GM19035 (cell line): Measurements from ENCODE around the gene MPP7.
"Not testable (repeated sequence)": the region's sequence is repeated elsewhere in the genome, so short reads cannot be mapped to it uniquely, and the experiment has no call there.

Source experiments
- ATAC-seq: cut with Tn5 transposase; IDR thresholded peaks from one replicate; pipeline ENCODE4 v1.9.1; 2021; ENCODE audit not compliant: unreplicated experiment

Gene MPP7

DNA sequence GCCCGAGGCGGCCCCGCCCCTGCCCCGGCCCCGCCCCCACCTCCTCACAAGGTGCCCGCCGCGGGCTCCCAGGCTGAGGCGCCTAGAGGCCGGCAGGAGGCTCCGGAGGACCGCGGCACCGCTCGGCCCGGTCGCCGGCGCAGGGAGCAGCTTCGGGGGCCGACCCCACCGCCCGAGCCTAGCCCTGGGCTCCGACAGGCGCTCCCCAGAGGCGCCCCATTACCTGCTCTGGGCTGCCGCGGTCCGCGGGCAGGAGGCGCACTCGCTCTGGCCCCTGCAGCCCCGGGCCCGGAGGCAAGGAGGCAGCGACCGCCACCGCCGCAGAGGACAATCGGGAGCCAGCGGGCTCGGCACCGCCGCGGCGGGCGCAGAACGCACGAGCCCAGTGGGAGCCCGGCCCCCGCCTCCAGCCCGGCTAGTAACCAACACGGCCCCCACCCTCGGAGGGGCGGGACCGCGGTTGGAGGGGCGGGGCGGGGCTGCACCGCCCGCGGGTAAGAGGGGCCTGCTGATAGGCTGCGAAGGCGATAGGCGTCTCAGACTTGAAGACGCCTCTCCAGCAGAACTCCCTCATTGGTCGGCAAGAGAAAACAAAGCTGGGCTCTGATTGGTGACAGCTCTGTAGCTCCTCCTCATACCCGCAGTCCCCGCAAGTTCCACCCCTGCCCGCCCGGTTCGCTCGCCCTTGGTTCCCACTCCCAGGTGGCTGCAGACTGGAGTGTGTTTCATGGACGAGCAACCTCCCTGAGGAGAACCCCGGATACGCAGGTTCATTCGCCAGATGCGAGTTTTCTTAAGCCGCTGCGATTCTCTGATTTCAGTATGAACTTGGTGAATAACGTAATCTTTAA, at the start of gene MPP7:
MPP7 (minus strand) TSS at position 427 of the 851 bp plus-strand sequence. CDS start 64,460 bp downstream, outside the sequence.
- peak; percentile 100 for ATAC-seq

DNA sequence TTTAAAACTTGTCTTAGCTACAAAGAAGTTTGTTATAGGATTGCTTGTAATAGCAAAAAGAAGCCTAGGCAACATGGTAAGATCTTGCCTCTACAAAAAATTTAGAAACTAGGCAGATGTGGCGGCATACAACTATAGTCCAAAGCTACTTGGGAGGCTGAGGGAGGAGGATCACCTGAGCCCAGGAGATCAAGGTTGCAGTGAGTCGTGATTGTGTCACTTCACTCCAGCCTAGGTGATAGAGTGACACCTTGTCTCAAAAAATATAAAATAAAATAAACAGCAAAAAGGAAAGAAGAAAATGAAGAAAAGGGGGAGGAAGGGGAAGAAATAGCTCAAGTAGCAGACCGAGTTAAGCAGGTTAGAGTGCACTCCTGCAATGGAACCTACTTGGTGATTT, 47.0 kb upstream of the MPP7 start:
- ATAC-seq: no peak

DNA sequence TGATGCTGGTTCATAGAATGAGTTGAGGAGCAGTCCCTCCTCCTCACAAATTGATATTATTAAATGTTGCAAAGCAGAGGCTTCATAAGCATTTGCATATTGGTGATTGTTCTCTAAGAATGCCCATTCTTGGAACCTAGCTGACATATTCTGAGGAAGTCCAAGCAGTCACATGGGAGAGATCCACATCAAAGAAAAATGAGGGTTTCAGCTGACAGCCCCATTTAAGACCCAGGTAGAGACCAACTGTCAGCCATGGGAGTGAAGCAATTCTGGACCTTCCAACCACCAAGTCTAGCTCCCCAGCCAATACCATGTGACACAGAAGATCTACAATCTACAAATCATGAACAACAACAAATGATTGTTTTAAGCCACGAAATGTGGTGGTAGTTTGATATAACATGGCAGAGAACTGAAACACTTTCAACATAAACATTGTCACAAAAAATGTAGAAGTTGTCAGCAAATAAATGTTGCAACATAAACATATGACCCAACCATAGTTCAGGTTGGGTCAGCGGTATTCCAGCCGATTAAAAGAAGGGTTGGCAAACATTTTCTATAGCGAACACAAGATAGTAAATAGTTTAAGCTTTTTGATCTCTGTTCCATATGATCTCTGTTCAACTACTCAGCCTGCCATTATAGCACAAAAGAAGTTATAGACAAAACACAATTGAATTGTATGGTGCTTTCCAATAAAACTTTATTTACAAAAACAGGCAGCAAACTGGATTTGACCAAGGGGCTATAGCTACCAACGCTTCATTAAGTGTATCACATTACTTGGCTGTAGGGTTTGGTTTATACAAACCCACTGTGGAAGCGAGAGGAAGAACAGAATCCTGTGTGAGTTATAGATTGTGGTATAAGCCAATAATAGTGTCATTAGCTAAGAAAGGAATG, 41.4 kb upstream of the MPP7 start:
- no peak for ATAC-seq

DNA sequence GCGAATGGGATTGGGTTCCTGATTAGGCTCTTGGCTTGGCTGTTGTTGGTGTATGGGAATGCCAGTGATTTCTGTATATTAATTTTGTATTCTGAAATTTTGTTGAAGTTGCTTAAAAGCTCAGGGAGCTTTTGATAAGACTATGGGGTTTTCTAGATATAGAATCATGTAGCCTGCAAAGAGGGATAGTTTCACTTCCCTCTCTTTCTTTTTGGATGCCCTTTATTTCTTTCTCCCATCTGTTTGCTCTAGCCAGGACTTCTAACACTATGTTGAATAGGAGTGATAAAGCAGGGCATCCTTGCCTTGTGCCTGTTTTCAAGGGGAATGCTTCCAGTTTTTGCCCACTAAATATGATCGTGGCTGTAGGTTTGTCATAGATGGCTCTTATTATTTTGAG, 40.4 kb upstream of the MPP7 start:
- ATAC-seq: no peak

DNA sequence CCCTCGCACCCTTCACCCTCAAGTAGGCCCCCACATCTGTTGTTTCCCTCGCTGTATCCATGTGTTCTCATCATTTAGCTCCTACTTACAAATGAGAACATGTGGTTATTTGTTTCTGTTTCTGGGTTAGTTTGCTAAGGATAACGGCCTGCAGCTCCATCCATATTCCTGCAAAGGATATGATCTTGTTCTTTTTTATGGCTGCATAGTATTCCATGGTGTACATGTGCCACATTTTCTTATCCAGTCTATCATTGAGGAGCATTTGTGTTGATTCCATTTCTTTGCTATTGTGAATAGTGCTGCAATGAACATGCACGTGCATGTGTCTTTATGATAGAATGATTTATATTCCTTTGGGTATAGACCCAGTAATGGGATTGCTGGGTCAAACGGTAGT, 38.8 kb upstream of the MPP7 start:
- ATAC-seq: not testable (repeated sequence)

DNA sequence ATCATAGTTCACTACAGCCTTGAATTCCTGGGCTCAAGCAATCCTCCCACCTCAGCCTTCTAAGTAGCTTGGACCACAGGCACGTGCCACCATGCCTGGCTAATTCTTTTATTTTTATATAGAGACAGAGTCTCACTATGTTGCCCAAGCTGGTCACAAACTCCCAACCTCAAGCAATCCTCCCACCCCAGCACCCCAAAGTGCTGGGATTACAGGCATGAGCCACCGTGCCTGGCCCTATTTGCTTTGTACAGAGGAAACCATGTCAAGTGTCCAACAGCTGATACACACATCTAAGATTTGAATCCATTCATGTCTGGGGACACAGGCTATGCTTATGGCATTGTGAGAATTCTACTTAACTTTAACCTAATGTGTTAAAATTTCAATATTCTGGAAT, 29.9 kb upstream of the MPP7 start:
- ATAC-seq: no peak

DNA sequence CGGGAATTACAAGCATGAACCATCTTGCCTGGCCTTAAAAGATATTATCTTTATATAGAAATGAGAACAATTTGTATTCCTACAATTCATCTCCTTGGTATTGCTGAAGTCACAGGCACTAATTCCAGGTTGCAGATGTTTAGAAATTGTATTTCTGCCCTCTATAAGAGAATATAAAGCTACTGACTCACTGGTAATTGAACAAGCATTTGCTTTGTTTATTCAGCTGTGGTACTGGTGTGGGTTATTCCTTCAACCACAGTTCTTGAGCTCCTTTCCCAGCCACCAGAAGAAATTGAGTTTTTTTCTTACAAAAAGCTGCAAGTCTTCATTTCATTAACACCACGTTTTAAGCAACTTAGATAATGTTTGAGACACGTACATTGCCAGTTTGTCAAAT, 29.0 kb upstream of the MPP7 start:
- no peak for ATAC-seq

DNA sequence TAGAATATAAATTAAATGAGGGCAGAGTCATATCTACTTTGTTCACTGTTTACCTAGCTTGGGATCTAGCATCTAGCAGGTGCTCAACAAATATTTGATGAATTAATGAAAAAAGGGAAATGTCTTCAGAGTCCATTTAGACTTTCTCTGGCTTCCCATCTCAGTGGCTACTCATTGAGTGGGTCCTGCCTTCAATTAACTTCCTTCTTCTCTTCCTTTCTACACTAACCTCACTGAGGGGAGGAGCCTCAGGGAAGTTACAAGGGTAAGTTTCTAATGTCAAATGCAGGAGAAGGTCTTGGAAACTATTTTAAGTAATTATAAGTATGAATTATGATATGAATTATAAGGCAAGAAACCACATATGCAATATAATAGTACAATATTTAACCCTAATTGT, 28.2 kb upstream of the MPP7 start:
- ATAC-seq: no peak

DNA sequence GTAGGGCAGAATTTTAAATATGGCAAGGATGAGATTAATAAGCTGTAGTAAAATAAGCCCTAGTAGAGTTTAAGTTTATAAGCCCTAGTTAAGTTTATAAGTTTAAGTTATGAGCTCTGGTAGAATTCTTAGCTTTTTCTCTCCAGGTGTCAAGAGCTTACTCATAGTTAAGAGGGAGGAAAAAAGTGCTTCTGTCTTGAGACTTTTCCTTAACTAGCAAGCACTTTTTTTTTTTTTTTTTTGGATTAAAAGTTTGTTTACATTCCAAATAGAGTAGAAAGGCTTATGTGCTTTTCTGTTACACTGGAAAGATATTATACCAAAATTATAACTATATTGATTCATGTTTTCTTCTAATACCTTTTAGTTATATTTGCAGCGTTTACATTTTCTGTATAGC, 25.5 kb upstream of the MPP7 start:
- ATAC-seq: no peak

DNA sequence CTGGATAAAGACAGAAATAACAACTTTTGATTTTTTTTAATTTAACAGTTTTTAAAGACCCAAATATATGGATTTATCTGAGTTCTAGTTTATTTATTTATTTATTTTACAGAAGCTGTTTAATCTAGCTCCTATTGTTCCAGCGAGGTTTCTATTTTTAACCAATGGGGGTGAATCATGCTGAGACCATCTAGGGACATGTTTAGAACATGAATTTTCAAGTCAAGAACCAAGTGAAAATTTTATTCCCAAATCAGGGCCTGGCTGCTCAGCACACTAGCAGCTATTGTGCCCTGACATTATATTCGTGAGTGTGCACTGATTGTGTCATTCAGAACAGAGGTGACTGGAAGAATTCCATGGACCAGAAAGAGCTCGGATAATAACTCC, 24.6 kb upstream of the MPP7 start:
- ATAC-seq: no peak

DNA sequence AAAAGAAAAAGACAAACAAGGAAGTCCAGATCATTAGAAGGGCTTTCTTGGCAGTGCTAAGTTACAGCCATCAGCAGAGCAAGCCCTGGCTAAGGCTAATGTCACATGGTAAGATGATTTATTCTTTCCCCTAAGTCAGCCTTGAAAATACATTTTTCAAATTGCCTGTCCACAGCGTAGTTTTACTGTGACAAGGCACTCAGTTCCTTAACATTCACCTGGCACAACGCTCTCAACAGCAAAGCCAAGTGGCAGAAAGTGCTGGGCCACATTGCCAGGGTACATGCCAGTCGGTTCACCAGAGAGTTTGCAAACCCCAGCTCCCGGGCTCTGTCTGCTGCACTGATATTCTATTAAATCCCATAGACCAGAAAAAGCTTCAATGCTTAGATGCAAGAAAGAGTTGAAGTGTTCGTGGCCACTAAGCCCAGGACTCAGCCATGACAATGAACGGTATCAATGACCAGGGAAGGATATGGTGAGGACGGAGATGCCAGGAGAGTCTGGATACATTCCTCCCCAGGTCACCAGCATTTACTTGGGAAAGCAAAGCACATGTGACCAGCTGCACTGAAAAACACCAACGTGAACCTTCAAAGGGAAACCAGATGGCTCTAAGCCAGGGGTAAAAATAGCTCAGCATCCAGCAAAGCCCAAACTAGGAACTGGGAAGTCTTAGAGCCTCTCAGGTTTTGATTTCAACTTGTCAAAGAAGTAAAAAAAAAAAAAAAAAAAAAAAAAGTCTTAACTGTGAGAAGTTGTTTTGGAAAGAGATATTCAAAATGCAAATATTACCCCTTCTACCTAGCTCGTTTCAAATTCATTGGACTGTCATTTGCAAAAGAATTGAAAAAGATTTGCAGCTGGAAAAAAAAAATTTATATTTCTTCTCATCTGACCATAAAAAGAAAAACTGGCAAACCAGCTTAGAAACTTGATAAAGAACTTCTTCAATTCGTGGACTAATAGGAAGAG, 23.9 kb upstream of the MPP7 start:
- no peak for ATAC-seq

DNA sequence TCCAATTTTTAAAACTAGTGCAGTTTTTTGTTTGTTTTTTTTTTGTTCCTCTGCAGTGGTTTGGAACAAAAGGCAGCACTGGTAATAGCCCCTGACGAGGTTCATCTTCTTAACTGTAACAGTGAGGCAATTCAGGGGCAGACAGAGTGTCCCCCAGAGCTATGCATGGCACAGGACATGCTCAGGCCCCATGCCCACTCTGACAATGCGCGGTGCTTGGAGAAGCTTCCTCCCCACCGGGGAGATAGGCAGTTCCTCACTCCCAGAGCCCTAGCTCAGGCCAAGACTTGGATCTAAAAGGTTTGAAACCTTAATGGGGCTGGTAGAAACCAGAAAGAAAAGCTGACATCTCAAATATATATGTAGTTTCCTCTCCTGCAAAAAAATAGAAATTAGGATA, 17.9 kb upstream of the MPP7 start:
- ATAC-seq: no peak

DNA sequence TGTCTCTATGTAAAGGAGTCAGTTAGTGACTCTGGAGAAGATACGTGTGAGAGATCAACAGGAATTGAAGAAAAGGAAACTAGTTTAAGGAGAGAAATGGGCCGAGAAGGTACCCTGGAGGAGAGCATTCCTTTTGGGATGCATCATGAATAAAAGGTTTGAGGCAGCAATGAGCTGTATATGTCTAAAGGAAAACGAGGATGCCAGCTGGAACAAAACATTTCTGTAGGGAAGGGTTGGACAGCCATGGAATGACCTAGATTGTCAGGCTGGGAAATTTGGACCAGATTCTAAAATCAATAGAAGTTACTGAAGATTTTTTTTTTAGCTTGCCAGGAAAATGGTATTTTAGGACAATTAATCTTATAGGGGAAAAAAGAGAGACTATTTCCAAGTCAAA, 17.2 kb upstream of the MPP7 start:
- no peak for ATAC-seq

DNA sequence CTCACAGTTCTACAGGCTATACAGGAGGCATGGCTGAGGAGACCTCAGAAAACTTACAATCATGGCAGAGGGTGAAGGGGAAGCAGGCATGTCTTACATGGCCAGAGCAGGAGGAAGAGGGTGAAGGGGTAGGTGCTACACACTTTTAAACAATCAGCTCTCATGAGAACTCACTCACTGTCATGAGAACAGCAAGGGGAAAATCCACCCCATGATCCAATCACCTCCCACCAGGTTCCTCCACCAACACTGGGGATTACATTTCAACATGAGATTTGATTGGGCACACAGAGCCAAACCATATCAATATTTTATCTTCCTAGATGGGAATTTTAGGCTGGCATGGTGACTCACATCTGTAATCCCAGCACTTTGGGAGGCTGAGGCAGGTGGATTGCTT, 16.2 kb upstream of the MPP7 start:
- not testable (repeated sequence) for ATAC-seq

DNA sequence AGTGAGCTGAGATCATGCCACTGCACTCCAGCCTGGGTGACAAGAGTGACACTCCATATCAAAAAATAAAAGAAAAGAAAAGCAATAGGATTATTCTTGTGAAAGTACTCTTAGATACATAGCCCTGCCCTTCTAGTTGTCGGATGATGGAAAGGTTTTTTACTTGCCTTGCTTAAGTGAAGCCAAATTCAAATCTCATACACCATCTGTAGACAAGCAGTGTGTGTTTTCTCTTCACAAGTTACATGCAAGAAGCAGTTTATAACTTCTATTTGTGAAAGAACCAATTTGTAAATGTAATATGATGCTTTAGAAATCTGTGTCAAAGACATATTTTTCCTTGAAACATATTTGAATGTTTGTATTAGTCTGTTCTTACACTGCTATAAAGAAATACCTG, 15.8 kb upstream of the MPP7 start:
- no peak for ATAC-seq

DNA sequence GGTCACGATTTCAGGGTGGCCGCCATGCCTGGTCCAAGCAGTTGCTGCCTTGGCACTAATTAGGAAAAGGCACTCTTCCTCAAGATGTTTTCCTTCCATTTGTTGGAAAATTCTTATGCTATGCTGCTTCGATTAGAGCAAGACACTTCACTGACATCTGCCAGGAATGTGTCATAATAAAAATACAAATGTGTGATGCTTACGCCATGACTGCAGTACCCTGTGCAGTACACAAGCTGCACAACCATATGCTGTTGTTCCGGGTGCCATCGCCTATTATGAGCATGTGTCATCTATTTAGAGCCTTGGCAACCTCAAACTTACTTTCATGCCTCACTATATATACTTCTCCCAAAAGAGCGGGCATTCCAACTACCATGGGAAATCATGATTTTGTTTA, 14.9 kb upstream of the MPP7 start:
- no peak for ATAC-seq

DNA sequence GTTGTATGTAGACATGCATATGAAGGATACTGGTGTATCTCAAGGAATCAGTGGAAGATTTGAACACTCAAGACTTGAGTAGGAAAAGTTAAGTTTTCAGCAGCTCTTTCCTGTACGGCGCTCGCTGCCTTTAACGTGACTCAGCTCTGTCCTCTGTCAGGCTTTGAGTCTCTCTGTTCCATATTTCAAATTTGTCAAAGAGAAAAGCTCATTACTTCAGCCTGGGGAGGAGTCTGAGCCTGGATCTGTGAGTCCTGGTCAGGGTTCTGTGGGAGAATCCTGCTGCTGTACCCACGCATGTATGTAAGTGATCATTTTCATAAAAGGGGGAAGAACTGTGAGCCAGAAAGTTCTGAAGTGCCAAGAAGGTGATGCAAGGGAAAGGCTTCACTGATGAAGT, 13.8 kb upstream of the MPP7 start:
- no peak for ATAC-seq

DNA sequence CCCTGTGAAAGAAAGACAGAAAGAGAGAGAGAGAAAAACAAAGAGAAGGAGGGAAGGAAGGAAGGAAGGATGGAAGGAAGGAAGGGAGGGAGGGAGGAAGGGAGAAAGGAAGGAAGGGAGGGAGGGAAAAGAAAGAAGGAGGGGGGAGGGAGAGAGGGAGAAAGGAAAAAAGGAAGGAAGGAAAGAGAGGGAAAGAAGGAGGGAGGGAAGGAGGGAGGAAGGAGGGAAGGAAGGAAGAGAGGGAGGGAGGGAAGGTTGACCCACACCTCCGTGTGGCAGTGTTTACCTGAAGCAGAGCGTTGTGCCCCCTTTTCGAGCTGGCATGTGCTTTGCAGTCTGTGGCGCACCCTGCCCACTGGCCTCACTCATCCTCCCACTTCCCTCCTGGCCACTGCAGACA, 12.3 kb upstream of the MPP7 start:
- no peak for ATAC-seq

DNA sequence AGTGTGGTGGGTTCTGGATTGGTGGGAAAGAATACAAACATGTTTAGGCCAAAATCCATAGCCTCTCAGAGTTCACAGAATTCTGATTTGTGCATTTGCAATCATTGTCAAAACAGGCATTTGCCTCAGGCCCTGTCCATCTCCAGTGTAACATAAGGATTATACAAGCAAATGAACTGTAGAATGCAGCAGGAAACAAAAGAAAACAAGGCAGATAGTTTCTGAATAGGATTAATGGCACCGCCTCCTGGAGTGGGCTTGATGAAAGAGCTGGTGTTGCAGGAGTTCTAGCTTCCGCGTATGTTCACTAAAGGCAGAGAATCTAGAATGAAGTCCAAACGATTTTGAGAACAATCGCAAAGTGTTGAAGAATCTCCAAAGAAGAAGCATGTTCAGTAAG, 11.3 kb upstream of the MPP7 start:
- no peak for ATAC-seq

DNA sequence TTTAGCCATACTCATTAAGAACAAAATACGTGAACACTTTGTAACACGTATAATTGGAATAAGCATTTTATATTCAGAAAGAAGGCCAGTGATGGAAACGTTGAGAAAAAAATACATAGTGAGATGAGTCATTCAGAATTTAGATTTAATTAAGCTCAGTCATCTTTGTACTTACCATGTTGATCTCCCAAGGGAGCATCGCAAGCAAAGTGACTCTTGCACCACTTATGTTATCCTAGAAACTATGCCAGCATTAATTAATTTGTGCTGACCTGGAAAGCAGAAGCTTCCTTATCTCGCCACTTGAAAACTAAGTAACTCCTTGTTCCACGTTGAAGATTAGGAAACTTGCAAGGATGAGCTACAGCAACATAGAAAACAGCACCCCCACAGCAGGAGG, 9.7 kb upstream of the MPP7 start:
- no peak for ATAC-seq

DNA sequence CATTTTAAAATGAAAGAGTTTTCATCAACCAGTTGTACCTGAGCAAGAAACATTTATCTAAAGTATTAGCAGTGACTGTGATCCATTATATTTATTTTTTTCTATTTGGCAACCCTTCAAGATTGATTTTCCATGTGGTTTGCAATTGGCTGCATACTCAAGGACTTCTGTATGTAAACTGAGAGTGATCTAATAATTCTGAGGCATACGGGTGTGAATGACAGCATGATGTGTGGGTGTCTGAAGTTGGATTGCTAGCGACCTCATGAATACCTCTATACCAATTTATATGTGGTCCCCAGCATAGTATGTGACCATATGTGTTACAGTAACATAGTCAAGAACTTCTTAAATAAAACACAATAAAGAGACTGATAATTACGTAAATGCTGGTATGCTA, 8.2 kb upstream of the MPP7 start:
- ATAC-seq: no peak
